Suprapubic skin (tissue), 3 donors: ENCODE measurements around the gene BEST2.

Experiments
- CTCF ChIP-seq, 2 donors: fragments of 200-600 bp in 1 of 2; fragments of 450-650 bp in 1 of 2; sonication (generic) in 1 of 2; IDR thresholded peaks; one replicate each; pipeline ENCODE4 v1.5.1; 2016 to 2019; ENCODE audit warnings: antibody characterized with exemption in 2 of 2, mild to moderate bottlenecking in 1 of 2, moderate library complexity in 1 of 2
- POLR2AphosphoS5 ChIP-seq, 3 donors: sonication (generic); formaldehyde crosslinking; IDR thresholded peaks; one replicate each; pipeline ENCODE4 v1.6.1; 2017; ENCODE audit warnings: antibody characterized with exemption in 3 of 3

- TF ChIP-seq CTCF (IDR thresholded peaks at IDR 0.05): no peak
- peak in 2 of 3 donors; percentile 82 to 88 for TF ChIP-seq POLR2AphosphoS5 (IDR thresholded peaks at IDR 0.05)
These were observed 28.8 kb upstream of the BEST2 start for GRCh38 chr19:12722566-12723380.
